Transverse colon (tissue), 4 donors: Measurements from ENCODE around the gene ABCC9. TPM values are rescaled to one million over a fixed set of nuclear protein-coding genes. Genes with fewer than 3 reads are reported as not detected.

Experiments used
- DNase-seq: peaks from one replicate; pipeline ENCODE4 v3.0.0-alpha.2; 2019
- H3K27ac ChIP-seq, 4 donors: fragments of 200-600 bp; sonication (generic); 2 replicates each; pipeline ENCODE4 v1.5.1; 2016 to 2018; ENCODE audit warnings: inconsistent platforms in 4 of 4
- H3K27me3 ChIP-seq: fragments of 200-600 bp; sonication (generic); 2 replicates; pipeline ENCODE4 v1.5.1; 2017; ENCODE audit warnings: inconsistent platforms
- H3K36me3 ChIP-seq, 4 donors: fragments of 200-600 bp; sonication (generic); 2 replicates each; pipeline ENCODE4 v1.5.1; 2017 to 2019; ENCODE audit warnings: inconsistent platforms in 4 of 4
- H3K4me1 ChIP-seq, 4 donors: fragments of 200-600 bp; sonication (generic); 2 replicates each; pipeline ENCODE4 v1.5.1; 2017 to 2020; ENCODE audit warnings: inconsistent platforms in 4 of 4
- H3K4me3 ChIP-seq, 4 donors: fragments of 200-600 bp; sonication (generic); 1 replicate in 1 of 4; 2 replicates in 3 of 4; pipeline versions ENCODE4 v1.5.1 to v1.6.1; 2017 to 2019; ENCODE audit warnings: inconsistent platforms in 4 of 4
- H3K9me3 ChIP-seq, 2 donors: fragments of 200-600 bp; sonication (generic); 2 replicates each; pipeline ENCODE4 v1.5.1; 2017 to 2019; ENCODE audit warnings: inconsistent platforms in 2 of 2
- CTCF ChIP-seq, 5 experiments: fragments of 200-600 bp in 3 of 5; fragments of 450-650 bp in 2 of 5; sonication (generic) in 3 of 5; IDR thresholded peaks; 1 replicate in 2 of 5; 2 replicates in 3 of 5; pipeline ENCODE4 v1.5.1; 2016 to 2017; ENCODE audit warnings: antibody characterized with exemption in 5 of 5, inconsistent platforms in 3 of 5, mild to moderate bottlenecking in 2 of 5, moderate library complexity in 1 of 5
- EP300 ChIP-seq: sonication (generic); formaldehyde crosslinking; IDR thresholded peaks from one replicate; pipeline ENCODE4 v1.6.1; 2017; ENCODE audit warnings: antibody characterized with exemption, low read depth
- POLR2A ChIP-seq: fragments of 450-650 bp; IDR thresholded peaks from one replicate; pipeline ENCODE4 v1.6.1; 2016; ENCODE audit warnings: antibody characterized with exemption, mild to moderate bottlenecking, moderate library complexity
- POLR2AphosphoS5 ChIP-seq, 3 donors: sonication (generic); formaldehyde crosslinking; IDR thresholded peaks; one replicate each; pipeline ENCODE4 v1.6.1; 2016; ENCODE audit warnings: antibody characterized with exemption in 3 of 3
- WGBS, 2 donors: methylation state at CpG; one replicate each; pipeline ENCODE4 v1.1.5; 2018; ENCODE audit warnings: low coverage in 1 of 2; 5-methylcytosine and 5-hydroxymethylcytosine counted together
- in situ Hi-C, 4 donors: fragments of 200-750 bp; cut with MboI; loops; one replicate each; pipeline versions ENCODE4 v1.15.0 to v1.15.1; 2017; ENCODE audit warnings: low sequenced_read_pairs in 3 of 4, low pct_ligation_motif_present in 1 of 4, low pct_unique_long_range_greater_than_20kb in 1 of 4
- intact Hi-C: fragments of 100-400 bp; cut with DNase I; formaldehyde crosslinking; loops from one replicate; pipeline ENCODE4 v1.15.1; 2023; ENCODE audit warnings: low total_unique reads
- total RNA-seq, 4 donors: library from RNA; depleted of rRNA; stranded (reverse); fragments of >200 nt; gene quantifications; one replicate each; pipeline ENCODE4 v1.1.0, GENCODE V29; 2016

Gene ABCC9
- total RNA-seq, 4 donors from 2014 or later: 5.2 to 10.2 (median 8.0) TPM

GRCh38 chr12:21877293-21877982, 63.8 kb downstream of the ABCC9 start:
- intact Hi-C loops: no loop called here
- no peak for DNase-seq
- H3K4me1 ChIP-seq: peaks cover 0 to 3% (median 0%) of the 10 kb centered on the region in 4 donors

GRCh38 chr12:21865846-21866245, 75.4 kb downstream of the ABCC9 start:
- Histone ChIP-seq H3K4me3 (no peak overlapping the region), H3K4me1 (no peaks in the 10 kb centered on the region), H3K9me3 (peaks cover 0 to 6% of the 10 kb centered on the region in 2 donors), H3K27ac (no peak overlapping the region), H3K36me3 (no peaks in the 10 kb centered on the region), H3K27me3 (no peaks in the 10 kb centered on the region)
- DNase-seq: no peak
- intact Hi-C loops: no loop called here
- TF ChIP-seq POLR2AphosphoS5 (IDR thresholded peaks at IDR 0.05) (no peak), POLR2A (no peak), EP300 (no peak), CTCF (IDR thresholded peaks at IDR 0.05) (no peak)
- in situ Hi-C loops: no loop called here

More at GRCh38 chr12:21877293-21877982, 63.8 kb downstream of the ABCC9 start:
- H3K27me3 ChIP-seq: no peaks in the 10 kb centered on the region
- H3K9me3 ChIP-seq: no peaks in the 10 kb centered on the region
- H3K4me3 ChIP-seq: no peak overlapping the region
- H3K27ac ChIP-seq: no peak overlapping the region
- in situ Hi-C loops: no loop called here
- WGBS, 2 donors: 60 to 72% methylated on average over 1 to 2 of the region's 2 CpGs
- TF ChIP-seq POLR2AphosphoS5 (IDR thresholded peaks at IDR 0.05) (no peak), POLR2A (no peak), EP300 (no peak), CTCF (IDR thresholded peaks at IDR 0.05) (no peak)
- H3K36me3 ChIP-seq: no peaks in the 10 kb centered on the region

DNA sequence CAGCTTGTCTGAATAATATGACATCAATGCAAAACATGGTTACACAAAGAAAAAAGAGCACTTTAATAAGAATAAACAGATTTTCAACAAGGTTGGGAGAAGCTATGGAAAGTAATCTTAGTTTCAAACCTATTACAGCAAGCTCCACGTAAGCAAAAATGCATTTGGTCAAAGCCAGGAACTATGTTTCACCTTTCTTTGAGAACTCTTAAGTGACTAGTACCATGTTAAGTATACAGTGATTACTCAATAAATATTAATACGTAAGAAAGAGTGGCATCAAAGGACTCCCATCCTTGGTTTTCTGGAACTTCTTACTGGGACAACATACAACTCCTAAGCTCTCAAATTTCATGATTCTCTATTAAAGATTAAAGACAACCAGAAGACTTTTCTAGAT, 80.7 kb downstream of the ABCC9 start:
- Histone ChIP-seq H3K27me3 (no peaks in the 10 kb centered on the region), H3K4me3 (no peak overlapping the region), H3K4me1 (no peaks in the 10 kb centered on the region), H3K27ac (no peak overlapping the region), H3K36me3 (no peaks in the 10 kb centered on the region), H3K9me3 (no peaks in the 10 kb centered on the region)
- in situ Hi-C loops (no loop called here), intact Hi-C loops (no loop called here)
- WGBS, 2 donors: 71 to 83% methylated on average over 2 of the region's 2 CpGs
- TF ChIP-seq POLR2A (no peak), CTCF (IDR thresholded peaks at IDR 0.05) (no peak), POLR2AphosphoS5 (IDR thresholded peaks at IDR 0.05) (no peak), EP300 (no peak)
- DNase-seq: no peak

DNA sequence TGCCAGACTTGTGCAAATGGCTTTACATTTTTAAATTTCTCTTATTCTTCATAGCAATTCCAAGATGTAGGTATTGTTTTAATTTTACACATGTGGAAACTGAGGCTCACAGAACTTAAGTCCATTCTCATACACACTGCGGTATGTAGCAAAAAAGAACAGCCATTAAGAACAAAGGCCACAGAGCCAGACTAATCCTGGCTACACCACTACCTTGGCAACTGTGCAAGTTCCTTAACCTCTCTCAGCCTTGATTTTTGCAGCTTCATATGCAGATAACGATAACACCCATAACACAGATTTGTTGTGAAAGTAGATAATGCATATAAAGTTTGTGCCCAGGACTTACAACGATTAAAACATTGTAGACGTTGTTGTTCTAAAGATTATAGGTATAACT, 81.1 kb downstream of the ABCC9 start:
- WGBS, 2 donors: 86 to 88% methylated on average over 4 of the region's 4 CpGs
- no peak for DNase-seq
- H3K9me3 ChIP-seq: no peaks in the 10 kb centered on the region
- TF ChIP-seq POLR2AphosphoS5 (IDR thresholded peaks at IDR 0.05) (no peak), EP300 (no peak), CTCF (IDR thresholded peaks at IDR 0.05) (no peak), POLR2A (no peak)
- no peak overlapping the region for H3K27ac ChIP-seq
- intact Hi-C loops: no loop called here
- no peaks in the 10 kb centered on the region for H3K27me3 ChIP-seq
- no peaks in the 10 kb centered on the region for H3K36me3 ChIP-seq
- H3K4me3 ChIP-seq: no peak overlapping the region
- no peaks in the 10 kb centered on the region for H3K4me1 ChIP-seq
- in situ Hi-C loops: no loop called here
